ENCODE results near the gene DHRS1.
"Not testable (repeated sequence)": the region's sequence is repeated elsewhere in the genome, so short reads cannot be mapped to it uniquely, and the experiment has no call there.

DHRS1 gene

DNA sequence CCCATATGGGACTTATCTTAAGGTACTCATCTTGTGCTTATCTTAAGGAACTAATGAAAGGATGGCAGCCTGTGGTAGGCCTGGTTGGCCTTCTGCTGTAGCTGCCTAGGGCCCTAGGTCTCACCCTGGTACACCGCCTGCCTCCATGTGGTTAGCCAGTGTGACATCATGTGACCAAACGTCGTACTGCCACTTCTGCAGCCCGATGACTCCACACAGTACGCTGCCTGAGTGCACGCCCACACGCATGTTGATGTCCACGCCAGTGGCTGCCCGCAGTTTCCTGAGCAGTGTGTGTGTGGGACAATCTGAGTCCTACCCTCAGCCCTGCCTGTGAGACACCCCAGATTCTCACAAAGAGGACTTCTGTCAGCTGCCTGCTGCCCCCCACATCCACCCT, 30.2 kb upstream of the DHRS1 start:
- Histone ChIP-seq H3K4me3 (ENCODE audit: low read depth, low read length) (no peak overlapping the region), H3K36me3 (no peaks in the 10 kb centered on the region), H3K27me3 (peaks cover 25% of the 10 kb centered on the region), H3K9me3 (no peaks in the 10 kb centered on the region), H3K4me1 (no peaks in the 10 kb centered on the region)
- TF ChIP-seq CTCF (IDR thresholded peaks at IDR 0.05; ENCODE audit: low read depth, low read length), result no peak
- no peak for DNase-seq

DNA sequence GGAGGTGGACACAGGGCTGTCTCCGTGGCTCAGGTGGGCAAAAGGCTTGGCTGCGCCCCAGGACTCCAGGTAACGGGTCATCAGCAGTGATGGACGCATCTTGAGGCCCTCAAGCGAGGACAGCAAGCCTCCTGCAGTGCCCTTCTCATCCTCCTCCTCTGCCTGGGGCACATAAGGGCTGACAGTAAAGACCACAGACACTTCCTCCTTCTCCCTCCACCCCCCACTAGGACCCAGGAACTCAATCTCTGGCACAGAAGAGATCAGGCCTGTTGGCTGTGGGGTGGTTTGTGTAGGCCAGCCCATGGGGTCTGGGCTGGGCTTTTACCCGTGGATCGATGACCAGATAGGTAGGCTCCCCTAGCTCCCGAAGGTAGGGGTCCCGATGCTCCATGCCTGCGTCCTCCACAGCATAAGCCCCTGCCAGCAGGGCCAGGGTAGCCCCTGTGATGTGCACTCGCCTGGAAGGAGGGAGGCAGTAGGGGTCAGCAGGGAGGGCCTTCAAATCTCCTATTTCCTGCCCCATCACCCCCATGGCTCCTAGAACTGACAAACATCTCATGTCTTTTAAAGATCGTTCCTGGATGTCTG, 29.6 kb upstream of the DHRS1 start:
- peaks cover 20% of the 10 kb centered on the region for H3K27me3 ChIP-seq
- TF ChIP-seq CTCF (IDR thresholded peaks at IDR 0.05; ENCODE audit: low read depth, low read length), result no peak

GRCh38 chr14:24327914-24328313, 28.3 kb upstream of the DHRS1 start:
- H3K9me3 ChIP-seq; H3K27me3 ChIP-seq; H3K4me1 ChIP-seq; H3K4me3 ChIP-seq (ENCODE audit: low read depth, low read length); H3K36me3 ChIP-seq: not testable (repeated sequence)
- peak; percentile 63 for DNase-seq
- peak; percentile 36 for TF ChIP-seq CTCF (IDR thresholded peaks at IDR 0.05; ENCODE audit: low read depth, low read length)

More for the DNA sequence above, 29.6 kb upstream of the DHRS1 start:
- Histone ChIP-seq H3K9me3 (no peaks in the 10 kb centered on the region), H3K4me1 (no peaks in the 10 kb centered on the region), H3K4me3 (ENCODE audit: low read depth, low read length) (no peak overlapping the region), H3K36me3 (no peaks in the 10 kb centered on the region)
- no peak for DNase-seq

GRCh38 chr14:24327303-24327702, 27.7 kb upstream of the DHRS1 start:
- Histone ChIP-seq H3K9me3 (no peaks in the 10 kb centered on the region), H3K36me3 (no peaks in the 10 kb centered on the region), H3K27me3 (peaks cover under 1% of the 10 kb centered on the region), H3K4me3 (ENCODE audit: low read depth, low read length) (no peak overlapping the region), H3K4me1 (no peaks in the 10 kb centered on the region)
- no peak for DNase-seq
- TF ChIP-seq CTCF (IDR thresholded peaks at IDR 0.05; ENCODE audit: low read depth, low read length), result no peak

DNA sequence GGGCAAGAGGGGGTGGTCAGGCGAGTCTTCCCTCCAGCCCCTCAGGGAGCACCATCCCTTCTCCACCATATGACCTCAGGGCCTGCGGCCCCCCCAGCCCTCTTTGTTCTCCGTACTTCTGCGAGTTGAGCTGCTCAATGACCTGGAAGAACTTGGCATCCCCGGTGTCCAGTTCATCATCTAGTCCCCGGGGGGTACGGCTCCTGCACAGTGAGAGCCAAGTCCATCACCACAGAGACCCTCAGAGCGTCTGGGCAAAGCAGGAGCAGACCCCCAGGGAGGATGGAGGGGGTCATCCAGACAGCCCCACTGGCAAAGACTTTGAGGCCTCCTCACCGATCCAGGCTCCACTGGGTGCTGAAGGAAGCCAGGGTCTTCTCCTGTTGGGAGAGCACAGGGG, 26.4 kb upstream of the DHRS1 start:
- TF ChIP-seq CTCF (IDR thresholded peaks at IDR 0.05; ENCODE audit: low read depth, low read length), result no peak
- no peaks in the 10 kb centered on the region for H3K9me3 ChIP-seq
- no peaks in the 10 kb centered on the region for H3K36me3 ChIP-seq
- H3K27me3 ChIP-seq, result peaks cover 5% of the 10 kb centered on the region; the same call in 1 of the 2 replicates
- H3K4me1 ChIP-seq, result no peaks in the 10 kb centered on the region
- no peak overlapping the region for H3K4me3 ChIP-seq (ENCODE audit: low read depth, low read length)
- DNase-seq, result no peak

GRCh38 chr14:24325041-24325530, 25.5 kb upstream of the DHRS1 start:
- Histone ChIP-seq H3K4me1 (no peaks in the 10 kb centered on the region), H3K4me3 (ENCODE audit: low read depth, low read length) (no peak overlapping the region), H3K36me3 (no peaks in the 10 kb centered on the region), H3K9me3 (no peaks in the 10 kb centered on the region), H3K27me3 (peaks cover 13% of the 10 kb centered on the region)
- TF ChIP-seq CTCF (IDR thresholded peaks at IDR 0.05; ENCODE audit: low read depth, low read length), result no peak
- no peak for DNase-seq

All from BE2C (cell line).